GF-D8 (cell line): Measurements from ENCODE around the gene MUC13.

ENCODE experiments used
- DNase-seq: peaks from one replicate; lab custom pipeline; 2025; lab: John Stamatoyannopoulos, UW

Gene MUC13

DNA sequence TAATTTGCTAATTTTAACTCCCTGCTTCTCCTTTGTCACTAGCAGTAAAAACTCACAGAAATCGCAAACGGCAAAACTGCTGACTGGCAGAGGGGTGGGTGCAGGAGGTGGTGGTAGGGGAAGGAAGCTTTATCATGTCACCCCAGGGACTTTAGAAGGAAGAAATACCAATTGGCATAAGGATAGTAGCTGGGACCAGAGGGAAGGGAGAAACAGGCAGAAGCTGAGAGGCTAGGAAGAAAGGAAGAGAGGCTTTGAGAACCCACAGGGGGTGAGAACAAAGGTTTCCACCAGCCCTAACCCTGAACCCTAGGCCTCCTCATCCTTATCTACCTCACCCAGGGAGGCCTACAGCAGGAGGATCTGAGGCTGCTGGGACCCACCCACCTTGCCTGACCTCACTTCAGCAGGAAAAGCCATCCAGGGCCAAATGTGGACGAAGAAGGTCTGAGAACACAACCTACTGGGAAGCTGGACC lies 58.1 kb downstream of the MUC13 start:
- DNase-seq, result no peak

DNA sequence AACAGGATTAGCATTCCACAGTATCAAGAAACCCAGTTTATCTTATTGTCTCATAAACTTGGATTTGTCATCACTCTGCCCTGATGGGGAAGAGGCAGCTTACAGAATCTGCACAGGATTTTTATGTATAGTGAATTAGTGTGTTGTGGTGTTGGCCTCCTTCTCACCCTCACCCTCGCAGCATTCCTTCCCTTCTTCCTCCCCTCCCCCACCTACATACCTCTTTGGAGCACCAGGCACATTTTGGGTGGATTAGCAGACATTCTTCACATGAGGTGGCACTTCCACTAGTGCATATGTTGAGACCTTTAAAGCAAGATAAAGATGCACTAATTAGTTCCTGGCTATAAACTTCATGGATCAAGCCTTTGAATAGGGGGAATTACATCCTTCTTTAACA lies 61.3 kb downstream of the MUC13 start:
- no peak for DNase-seq

DNA sequence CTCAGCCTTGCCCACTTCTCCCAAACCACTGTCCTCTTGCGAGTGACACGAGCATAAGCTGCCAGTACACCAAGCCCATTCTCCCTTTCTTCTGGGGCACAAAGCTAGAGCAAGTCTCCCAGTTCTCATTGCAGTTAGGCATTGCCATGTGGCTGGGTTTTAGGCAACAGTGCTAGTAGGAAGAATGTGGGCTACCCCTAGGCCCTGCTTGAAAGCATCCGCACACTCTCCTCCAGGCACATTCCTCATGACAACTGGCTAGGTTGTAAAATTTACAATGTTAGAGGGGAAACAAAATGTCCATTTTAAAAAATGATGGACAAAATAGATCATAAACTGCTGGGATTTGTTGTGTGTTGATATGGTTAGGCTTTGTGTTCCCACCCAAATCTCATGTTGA lies 67.0 kb downstream of the MUC13 start:
- DNase-seq, result no peak

GRCh38 chr3:124862006-124862405 lies 72.5 kb downstream of the MUC13 start:
- no peak for DNase-seq

- no peak for DNase-seq
Measured at GRCh38 chr3:124861041-124861440, 73.5 kb downstream of the MUC13 start.

DNA sequence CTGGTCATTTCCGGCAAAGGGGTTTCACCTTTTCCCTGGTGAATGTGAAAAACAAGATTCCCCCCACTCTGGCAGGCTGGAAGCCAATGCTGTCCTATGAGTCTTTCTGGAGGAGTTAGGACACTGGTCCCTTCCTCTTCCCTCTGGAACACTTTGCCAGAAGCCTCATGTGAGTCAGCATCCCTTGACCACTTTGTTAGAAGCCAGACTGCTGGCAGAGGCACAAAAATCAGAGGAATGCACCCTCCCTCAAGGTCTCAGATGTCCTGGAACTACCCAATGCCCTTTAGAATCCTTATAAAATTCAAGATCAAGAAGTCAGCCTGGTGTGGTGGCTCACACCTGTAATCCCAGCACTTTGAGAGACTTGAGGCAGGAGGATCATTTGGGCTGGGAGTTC lies 74.0 kb downstream of the MUC13 start:
- no peak for DNase-seq

DNA sequence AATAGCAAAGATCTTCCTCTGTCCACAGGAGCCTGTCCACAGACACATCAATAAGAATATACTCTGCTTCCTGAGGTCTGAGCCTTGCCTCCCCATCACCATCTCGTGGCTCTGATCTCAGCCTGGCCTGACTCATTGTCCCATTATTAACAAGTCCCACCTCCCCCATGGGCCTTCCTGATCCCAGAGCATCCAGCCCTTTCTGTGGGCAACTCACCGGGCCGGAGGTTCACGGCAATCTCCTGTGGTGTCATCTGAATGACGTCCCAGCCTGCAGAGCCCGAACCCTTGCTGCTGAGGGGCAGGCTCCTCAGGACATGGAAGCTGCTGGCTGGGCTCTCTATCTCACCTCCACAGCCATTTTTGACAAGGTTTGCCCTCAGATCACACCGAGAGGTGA lies 75.5 kb downstream of the MUC13 start:
- DNase-seq, result no peak

GRCh38 chr3:124858275-124858674 lies 76.3 kb downstream of the MUC13 start:
- no peak for DNase-seq

DNA sequence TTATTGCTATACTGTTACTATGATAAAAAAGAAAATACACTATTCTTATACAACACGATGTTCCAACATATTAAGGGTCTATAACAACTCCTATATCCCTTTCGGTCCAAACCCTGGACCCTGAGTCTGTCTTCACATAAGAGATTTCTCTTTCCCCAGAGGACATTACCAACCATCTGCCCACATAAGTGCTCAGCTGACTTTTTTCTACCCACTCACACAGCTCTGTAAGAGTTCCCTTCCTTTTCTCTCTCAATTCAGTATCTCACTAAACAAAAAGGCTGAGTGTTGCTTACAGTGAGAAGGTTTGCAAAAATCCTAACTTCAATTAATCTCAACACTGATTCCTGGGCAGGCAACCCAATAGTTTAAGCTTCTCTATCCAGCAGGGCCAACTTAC lies 77.9 kb downstream of the MUC13 start:
- no peak for DNase-seq
